NCI-H2107 (cell line): ENCODE results near the gene LPCAT3.
A peak's percentile ranks its signal among the peaks of the same experiment; 100 is the strongest.

ENCODE experiments used
- DNase-seq: peaks from one replicate; lab custom pipeline; 2025; lab: John Stamatoyannopoulos, UW

The LPCAT3 gene

DNA sequence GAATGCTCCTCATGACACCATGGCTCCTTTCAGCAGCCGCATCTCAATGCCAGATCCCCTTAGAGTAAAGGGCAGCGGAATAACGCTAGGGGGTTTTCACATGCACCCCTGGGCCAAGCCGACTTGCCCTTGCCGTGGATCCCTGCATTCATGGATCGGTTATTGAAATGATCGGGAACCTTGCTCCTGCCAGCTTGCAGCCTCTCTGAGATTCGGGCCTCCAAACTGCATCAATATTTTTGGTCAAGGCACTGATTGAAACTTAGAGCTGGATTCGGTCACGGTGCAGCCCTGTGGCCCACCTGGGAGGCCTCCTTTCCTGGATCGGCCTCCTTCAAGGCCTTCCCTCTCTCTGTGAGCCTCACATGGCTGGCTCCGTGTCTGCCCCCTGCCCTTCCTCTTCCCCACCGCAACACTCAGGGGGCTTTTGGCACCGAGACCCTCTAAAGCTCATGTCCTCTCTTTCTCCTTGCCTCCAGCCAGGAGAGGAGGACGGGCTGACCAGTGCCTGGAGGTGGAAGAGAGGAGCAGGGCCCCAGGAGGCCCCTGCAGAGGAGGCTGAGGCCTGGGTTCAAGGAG is 65.3 kb downstream of the LPCAT3 start:
- DNase-seq: no peak

- no peak for DNase-seq
These were observed 66.0 kb downstream of the LPCAT3 start for GRCh38 chr12:6952121-6952862.

DNA sequence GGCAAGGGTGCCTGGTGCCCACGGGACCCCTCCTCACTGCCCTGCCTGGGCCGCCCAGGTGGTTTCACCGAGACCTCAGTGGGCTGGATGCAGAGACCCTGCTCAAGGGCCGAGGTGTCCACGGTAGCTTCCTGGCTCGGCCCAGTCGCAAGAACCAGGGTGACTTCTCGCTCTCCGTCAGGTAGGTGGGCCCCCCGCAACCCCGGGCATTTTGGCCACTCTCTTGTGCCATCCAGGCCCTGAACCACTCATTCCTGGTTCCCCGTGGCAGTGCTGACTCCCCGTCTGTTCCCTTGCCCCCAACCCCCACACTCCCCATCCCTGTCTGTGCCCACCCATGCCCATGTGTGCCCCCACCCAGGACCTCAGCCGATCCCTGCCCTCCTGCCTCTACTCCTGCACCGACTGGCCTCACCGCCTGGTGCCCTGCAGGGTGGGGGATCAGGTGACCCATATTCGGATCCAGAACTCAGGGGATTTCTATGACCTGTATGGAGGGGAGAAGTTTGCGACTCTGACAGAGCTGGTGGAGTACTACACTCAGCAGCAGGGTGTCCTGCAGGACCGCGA is 66.6 kb downstream of the LPCAT3 start:
- DNase-seq: no peak

GRCh38 chr12:6950811-6951540 is 67.3 kb downstream of the LPCAT3 start, which contains the start of gene PTPN6:
TSS of gene PTPN6 (plus strand) at chr12:6951356. CDS start at chr12:6951513, 157 bp downstream.
- DNase-seq: no peak

DNA sequence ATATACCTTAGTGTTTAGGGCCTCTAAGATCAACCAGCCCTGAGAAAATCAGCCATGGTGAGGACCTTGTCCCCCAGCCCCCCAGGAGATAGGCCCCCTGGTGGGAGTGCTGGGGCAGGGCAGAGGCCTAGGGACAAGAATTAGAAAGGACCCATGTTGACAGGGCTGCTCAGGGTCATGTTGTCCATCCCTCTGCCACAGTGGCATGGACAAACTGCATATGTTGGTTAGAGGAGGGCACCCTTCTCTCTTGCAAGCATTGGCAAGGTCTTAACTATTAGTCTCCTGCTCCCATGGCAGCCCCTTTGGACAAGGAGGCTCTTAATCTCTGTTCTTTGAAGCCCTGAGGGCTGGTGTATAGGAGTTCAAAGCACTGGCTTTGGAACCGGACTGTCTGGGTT is 67.9 kb downstream of the LPCAT3 start:
- DNase-seq: no peak

GRCh38 chr12:6948873-6949594 is 69.2 kb downstream of the LPCAT3 start:
- DNase-seq: no peak

- DNase-seq: no peak
These were observed 70.7 kb downstream of the LPCAT3 start for GRCh38 chr12:6947615-6948014.

GRCh38 chr12:6946920-6947374 is 71.3 kb downstream of the LPCAT3 start:
- DNase-seq: no peak

DNA sequence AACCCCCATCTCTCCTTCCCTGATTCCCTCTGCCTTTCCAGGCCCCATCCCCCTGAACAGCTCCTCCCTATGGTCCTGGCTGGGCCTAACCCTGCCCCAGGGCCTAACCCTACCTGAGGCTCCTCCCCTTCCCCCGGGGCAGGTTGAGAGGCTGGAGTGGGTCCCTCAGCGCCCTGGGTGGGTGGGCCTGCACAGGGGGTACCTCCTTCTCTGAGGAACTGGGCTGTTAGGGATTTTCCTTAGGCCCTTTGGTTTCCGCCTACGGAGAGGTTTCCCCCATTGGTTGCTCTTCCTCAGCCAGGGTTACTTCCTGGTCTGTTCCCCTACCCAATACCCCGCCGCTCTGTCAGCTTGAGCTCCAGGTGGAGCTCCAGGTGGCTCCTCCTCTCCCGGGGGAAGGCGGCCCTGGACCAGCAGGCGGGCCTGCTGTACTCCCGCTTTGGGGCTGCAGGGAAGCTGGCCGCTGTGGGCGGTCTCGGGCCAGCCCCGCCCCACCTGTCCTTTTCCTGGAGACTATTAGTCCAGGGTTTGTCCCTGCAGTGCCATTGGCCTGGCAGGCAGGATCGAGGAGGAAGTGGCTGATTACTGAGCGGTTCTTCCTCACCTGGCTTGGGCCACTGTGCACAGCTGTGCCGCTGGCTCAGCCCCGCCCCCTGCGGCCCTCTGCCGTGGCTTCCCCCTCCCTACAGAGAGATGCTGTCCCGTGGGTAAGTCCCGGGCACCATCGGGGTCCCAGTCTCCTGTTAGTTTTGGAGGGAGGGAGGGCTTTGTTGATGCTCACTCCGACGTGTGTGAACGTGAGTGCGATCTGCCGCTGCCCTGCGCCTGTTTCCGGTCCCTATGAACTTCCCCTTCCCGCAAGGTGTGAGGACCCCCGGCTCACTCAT is 72.0 kb downstream of the LPCAT3 start:
- DNase-seq: peak; percentile 93

- no peak for DNase-seq
These were observed 72.7 kb downstream of the LPCAT3 start for GRCh38 chr12:6945613-6946012.

DNA sequence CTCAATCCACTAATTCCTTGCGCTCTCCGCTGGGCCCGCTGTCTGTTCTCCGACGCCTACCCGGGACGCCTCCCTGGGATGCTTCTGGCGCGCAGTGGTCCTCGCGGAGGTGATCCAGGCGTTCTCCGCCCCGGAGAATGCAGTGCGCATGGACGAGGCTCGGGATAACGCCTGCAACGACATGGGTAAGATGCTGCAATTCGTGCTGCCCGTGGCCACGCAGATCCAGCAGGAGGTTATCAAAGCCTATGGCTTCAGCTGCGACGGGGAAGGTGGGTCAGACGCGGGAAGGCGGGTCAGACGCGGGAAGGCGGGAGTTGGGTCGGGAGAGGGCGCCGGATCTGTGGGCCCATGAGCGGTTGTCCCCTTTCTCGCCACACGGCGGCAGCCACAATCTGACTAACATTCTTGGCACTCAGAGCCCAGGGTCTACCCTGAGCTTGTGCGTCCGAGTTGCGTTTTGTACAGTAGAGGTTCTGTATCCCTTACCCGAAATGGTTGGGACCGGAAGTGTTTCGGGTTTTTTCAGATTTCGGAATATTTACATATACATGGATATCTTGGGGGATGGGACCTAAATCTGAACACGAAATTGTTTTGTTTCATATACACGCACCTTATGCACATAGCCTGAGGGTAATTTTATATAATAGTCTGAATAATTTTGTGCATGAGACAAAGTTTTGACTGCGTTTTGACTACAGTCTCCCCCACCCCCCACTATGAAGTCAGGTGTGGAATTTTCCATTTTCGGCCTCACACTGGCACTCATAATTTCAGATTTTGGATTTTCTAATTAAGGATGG is 73.7 kb downstream of the LPCAT3 start:
- peak; percentile 93 for DNase-seq

GRCh38 chr12:6943722-6944380 is 74.4 kb downstream of the LPCAT3 start, which contains the start of the genes C12orf57 and RNU7-1:
TSS of gene C12orf57 (plus strand) at chr12:6944022. CDS start at chr12:6944122, 100 bp downstream.
TSS of gene RNU7-1 (plus strand) at chr12:6943816.
- DNase-seq: peak; percentile 74

GRCh38 chr12:6943389-6943721 is 74.9 kb downstream of the LPCAT3 start:
- peak; percentile 71 for DNase-seq

- no peak for DNase-seq
These were observed 76.0 kb downstream of the LPCAT3 start for GRCh38 chr12:6942331-6942665.

GRCh38 chr12:6941782-6942181 is 76.5 kb downstream of the LPCAT3 start:
- no peak for DNase-seq

- no peak for DNase-seq
These were observed 77.0 kb downstream of the LPCAT3 start for GRCh38 chr12:6941267-6941666.

DNA sequence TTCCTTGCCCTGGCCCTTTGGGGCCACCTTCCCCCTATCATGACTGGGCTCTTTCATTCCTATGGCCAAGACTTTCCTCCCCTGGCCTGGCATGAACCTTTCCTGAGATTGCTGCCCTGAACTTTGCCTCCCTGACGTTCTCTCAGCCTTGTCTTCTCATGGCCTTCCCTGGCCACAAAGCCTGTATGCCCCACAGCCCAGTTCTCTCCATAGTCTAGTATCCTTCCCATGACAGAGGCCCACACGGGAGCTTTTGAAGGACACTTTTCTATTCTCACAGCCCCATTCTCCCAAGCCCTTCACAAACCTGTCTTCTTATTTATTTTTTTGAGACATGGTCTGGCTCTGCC is 79.1 kb downstream of the LPCAT3 start:
- no peak for DNase-seq

DNA sequence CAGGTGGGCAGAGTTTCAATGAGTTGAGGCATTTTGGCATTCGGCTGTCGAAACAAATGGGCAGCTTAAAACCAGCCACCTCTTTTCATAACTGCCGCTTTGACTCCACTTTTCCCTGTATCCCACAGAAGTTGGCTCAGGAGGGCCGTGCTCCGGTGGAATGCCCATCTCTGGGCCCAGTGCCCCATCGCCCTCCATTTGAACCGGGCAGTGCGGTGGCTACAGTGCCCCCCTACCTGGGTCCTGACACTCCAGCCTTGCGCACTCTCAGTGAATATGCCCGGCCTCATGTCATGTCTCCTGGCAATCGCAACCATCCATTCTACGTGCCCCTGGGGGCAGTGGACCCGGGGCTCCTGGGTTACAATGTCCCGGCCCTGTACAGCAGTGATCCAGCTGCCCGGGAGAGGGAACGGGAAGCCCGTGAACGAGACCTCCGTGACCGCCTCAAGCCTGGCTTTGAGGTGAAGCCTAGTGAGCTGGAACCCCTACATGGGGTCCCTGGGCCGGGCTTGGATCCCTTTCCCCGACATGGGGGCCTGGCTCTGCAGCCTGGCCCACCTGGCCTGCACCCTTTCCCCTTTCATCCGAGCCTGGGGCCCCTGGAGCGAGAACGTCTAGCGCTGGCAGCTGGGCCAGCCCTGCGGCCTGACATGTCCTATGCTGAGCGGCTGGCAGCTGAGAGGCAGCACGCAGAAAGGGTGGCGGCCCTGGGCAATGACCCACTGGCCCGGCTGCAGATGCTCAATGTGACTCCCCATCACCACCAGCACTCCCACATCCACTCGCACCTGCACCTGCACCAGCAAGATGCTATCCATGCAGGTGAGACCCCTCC is 79.7 kb downstream of the LPCAT3 start:
- DNase-seq: no peak
